Fibroblast of the conjunctiva (primary cell): ENCODE measurements around the gene WBP1L.

Experiments used
- DNase-seq: peaks from one replicate; pipeline ENCODE4 v3.0.0-alpha.2; 2010; ENCODE audit warnings: low read depth

The WBP1L gene

GRCh38 chr10:102759497-102760210 lies 15.9 kb downstream of the WBP1L start:
- DNase-seq: no peak

DNA sequence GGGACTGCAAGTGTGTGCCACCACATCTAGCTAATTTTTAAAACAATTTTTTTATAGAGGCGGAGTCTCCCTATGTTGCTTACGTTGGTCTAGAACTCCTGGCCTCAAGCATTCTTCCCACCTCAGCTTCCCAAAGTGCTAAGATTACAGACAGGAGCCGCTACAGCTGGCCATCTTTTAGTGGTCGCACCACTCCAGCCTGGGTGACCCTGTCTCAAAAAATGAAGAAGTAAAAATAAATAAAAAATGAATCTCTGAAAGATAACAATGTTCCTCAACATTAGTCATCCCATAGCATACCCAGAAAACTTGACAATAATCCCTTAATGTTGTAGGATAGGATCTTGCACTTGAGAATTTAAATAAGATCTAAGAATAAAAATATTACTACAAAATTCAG lies 18.2 kb downstream of the WBP1L start:
- no peak for DNase-seq

DNA sequence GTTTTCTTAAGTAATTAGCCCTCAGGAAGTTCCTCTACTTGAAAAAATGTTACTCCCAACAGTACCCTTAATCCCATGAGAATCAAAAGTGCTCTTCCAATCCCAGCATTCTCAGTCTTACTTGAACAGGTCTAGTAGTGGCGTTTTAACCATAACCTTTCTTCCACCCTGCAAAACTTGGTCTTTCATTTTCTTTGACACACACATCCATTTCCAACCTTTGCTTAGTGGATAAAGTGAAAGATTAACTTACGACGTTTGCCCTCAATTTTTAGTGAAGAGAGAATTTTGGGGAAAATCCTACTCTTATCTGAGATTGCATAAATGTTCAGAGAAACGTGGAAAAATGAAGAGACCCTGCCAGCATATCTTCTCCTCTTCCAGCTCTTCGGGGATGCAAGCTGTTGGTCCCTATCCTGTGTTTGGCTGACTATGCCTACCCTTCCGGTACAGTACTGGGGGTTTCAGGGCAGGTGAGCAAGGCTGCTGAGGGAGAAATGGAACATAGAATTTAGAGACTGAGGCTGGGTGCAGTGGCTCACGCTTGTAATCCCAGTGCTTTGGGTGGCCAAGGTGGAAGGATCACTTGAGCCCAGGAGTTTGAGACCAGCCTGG lies 18.8 kb downstream of the WBP1L start:
- DNase-seq: no peak

- DNase-seq: no peak
These were observed 19.4 kb downstream of the WBP1L start for GRCh38 chr10:102763037-102763607.

DNA sequence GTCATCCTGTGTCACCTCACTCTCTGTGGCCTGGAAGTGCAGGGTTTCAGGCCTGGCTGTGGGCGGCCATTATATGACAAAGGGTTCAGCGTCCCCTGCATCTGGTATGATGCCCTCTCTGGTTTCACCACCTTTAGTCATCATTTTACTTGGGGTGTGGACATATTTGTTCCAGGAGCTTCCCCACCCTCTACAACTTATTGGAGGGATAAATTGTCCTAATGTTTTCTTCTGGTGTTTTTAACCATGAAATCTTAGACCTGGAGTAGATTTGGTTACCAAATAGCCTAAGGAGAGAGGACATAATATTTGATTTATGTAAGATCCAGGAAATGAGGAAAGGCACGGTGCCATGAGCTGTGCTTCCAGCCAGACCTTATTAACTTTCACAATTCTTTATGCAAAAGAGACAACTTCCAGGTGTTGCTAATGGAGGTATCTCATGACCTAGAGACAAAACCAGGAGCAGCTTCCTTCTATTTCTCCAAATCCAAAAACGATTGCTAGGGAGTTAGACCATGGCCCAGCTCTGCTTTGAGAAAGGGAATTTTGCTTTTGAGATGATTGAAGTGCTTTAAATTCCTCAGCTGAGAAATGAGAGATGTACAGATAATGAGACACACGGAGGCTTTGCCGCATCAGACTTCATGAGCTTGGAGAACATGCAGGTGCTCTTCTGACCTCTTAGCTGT lies 20.9 kb downstream of the WBP1L start:
- no peak for DNase-seq

GRCh38 chr10:102765336-102765735 lies 21.6 kb downstream of the WBP1L start:
- DNase-seq: no peak

DNA sequence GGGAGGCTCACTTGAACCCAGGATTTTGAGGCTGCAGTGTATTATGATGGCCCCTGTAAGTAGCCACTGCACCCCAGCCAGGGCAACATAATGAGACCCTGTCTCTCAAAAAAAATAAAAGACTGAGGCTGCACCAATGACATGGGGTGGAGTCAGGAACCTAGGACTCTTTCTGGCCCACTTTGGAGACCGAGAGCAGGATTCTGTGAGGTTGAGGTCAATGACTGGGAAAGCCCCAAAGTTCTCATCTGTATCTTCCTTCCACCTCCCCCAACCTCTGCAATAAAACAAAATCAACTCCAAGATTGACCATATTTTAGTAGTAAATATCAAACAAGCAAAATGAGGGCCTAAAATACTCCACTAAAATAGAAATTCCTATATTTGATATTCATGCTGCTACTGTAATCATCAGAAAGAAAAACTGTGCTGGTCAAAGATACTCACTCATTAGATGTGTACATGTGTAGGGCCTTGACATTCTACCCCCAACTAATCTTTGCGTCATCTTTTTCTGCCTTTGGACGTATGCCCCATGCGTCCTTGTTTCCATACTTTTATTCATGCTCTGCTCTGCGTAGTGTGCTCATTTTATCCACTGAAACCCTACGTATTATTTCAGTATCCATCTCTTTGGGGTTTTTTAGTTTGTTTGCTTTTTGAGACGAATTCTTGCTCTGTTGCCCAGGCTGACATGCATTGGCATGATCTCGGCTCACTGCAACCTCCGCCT lies 23.8 kb downstream of the WBP1L start:
- no peak for DNase-seq

GRCh38 chr10:102769375-102770107 lies 25.8 kb downstream of the WBP1L start:
- no peak for DNase-seq

DNA sequence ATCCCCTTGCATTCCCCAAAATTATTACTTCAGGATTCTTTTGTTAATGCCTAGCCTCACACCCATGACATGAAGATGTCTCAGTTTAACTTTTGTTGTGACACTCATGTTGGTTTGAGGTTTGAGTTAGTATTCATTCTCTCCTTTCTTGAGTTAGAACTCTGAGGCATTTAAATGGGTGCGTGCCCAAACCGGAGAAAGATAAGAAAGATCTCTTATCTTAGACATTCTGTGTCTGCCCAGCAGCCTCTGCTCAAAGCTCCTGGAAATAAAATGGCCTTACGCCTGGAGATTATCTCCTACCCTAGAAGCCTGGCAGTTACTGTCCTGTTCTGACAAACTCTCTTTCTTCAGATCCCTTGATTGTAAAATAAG lies 26.3 kb downstream of the WBP1L start:
- no peak for DNase-seq

- no peak for DNase-seq
These were observed 27.0 kb downstream of the WBP1L start for GRCh38 chr10:102770792-102771191.

DNA sequence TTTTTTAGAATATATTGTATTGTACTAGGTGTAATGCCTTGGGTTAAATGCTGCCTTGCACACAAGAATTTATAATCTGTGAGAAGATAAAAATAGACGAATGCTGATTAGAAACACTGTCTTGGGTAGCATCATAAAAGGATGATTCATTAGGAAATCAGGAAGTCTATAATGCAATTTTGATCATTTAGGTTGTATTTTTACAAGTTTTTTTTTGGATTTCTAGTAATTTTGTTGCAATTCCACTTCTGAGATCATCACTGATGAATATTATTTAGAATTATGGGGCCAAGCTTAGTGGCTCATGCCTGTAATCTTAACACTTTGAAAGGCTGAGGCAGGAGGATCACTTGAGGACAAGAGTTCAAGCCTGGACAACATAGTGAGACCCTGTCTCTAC lies 29.6 kb downstream of the WBP1L start:
- no peak for DNase-seq

DNA sequence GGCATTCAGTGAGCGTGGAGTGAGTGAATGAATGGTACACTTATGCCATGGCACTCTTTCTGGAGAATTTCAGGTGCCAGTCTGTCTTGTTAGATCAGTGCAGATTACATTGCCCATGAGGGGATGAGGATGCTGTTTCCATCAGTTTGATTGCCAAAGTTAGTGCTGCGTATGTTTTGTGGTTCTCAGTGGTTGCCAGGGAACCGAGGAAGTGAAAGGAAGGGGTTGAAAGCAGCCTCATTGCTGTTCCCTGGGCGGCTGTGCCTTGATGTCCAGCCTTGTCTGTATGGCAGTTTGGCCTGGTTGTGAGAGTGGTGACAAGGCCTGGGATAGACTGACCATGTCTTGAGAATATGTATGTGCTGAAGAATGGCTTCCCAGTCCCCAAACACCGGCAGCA lies 30.2 kb downstream of the WBP1L start:
- no peak for DNase-seq

DNA sequence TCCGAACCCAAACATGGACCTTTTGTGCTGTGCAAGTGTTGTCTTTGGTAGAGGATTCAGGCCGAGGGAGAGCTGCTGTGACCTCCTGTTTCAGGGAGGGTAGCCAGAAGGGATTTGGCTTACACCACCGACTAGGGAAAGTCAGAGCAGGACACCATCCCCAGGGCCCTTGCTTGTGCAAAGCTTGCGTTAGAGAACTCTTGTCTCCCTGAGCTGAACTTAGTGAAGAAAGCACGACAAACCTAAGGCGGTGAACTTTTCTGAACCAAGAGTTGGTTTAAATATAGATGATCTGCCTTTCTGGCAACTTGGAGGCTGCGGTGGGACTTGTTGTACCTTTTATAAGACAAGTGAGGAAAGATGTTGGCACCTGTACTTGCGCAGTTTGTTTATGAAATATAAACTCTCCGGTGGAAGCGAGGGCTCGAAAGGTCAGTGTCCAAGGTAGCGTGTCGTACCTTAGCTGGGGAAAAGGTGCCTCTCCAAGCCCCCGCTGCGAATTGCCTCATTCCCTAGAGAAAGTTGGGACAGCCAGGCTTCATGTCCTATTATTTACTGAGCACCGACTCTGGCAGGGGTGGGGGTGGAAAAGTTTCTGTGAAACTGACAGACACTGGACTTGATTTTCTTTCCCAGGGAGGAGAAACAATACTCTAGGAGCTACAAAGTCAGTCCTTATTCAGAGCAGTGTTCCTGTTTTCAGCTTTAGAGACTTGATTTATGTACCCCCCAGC lies 31.6 kb downstream of the WBP1L start:
- DNase-seq: no peak

- DNase-seq: no peak
These were observed 32.4 kb downstream of the WBP1L start for GRCh38 chr10:102775935-102776669.

DNA sequence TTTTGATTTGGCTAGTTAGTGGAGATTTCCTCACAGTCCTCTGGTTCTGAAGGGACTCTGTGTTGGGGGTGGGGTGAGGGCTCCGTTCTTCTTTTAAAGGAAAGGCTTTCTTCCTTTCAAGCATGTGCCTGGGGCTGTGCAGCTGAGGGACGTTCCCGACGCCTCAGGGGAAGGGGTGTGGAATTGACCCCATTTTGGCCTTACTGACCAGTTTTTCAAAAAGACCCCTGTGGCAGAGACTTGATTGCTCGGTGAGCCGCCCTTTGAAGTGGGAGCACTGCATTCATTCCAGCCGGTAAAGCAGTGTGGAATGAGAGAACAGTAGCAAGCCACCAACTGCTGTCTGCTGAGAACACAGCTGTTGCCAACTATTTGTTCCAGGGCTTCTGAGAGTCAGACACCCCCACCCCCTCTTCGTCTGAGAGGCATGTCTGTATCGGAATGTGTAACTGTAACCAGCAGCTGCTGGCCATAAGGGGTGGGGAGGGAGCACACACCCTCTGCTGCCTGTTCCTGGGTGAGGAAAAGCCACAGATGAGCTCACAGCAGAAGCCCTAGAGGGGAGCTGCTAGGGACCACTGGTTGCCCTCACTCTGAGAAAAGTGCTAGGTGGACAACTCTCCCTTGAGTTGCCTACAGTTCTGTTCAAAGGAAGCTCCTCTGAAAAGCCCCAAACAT lies 33.2 kb downstream of the WBP1L start:
- DNase-seq: peak; percentile 92

DNA sequence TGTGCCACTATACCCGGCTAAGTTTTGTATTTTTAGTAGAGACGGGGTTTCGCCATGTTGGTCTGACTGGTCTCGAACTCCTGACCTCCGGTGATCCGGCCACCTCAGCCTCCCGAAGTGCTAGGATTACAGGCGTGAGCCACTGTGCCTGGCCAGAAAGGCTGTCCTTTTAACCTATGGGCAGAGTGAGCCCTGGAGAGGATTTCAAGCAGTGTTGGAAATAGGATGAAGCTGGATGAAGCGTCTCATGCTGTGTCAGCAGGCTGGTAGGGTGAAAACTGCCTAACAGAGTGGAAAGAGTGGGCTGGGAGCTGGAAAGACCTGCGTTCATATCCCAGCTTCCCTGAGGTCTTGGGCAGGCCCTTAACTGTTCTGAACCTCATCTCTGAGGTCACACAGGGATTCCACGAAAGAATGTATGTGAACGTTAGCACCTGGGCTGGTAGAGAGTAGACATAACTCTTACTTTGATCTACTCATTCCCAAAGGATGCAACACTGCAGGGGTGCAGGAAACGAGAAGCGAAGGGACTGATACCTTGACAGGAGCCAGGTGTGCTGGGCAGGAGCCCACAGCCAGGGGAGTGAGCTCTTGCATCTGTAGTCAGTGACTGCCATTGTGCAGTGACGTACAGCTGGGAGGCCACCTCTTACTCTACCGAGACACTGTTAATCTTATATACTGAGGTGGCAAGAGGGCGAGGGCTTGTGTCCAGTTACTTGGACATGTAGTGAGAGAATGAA lies 34.1 kb downstream of the WBP1L start:
- no peak for DNase-seq

DNA sequence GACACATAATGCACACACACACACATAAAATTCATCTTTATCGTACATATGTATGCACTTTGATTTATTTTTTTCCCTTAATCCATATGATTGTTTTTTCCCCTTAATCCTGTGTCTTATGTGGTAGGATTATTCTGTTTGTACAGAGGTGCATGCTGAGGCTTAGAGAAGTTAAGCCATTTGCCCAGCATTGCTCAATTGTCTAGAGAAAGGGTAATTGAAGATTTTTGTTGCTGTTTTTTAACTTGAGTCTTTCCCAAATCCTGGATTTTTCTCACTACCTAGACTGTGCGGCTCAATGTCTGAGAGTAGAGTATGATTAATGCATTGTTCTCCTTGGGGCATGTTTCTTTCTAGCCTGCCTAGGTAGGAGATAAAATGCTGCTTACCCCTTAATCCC lies 35.0 kb downstream of the WBP1L start:
- DNase-seq: no peak

DNA sequence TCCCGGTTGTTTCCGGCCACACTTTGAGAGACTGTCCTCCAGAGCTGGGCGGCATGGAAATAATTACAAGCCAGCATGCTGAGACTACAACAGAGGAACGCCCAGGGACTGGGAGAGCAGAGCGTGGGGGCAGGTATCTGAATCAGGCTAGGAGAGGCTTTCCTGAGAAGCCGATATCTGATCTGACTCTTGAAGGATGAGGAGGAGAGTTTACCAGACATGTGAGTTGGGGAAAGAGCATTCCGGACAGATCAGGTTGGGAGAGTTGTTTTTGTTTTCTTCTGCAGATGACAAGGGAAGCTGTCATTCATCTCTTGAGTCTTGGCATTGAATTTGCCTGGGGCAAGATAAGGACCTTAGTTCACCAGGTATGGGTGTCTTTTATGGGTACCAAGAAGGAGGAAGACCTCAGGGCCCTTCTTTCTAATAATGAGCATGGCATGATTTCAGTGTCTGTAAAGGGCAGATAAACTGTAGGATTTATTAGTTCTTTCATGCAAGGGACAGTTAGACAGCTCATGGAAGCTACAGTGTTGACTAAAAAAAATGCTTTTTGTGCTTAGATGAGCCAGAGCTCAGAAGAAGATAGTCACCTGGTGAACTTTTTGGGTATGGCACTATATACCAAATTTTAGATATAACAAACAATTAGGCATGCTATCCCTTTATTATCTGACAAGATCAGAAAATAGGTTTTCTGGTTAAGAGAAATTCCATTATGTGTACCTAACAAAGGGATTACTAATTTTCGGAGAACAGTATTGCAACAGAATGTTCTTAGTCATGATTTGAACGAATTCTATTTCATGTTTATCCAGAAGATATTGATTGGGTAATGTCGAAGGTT lies 36.2 kb downstream of the WBP1L start:
- DNase-seq: no peak
